B cell (primary cell): ENCODE data around the gene UBE2E3. TPM values are rescaled to one million over a fixed set of nuclear protein-coding genes. Genes with fewer than 3 reads are reported as not detected.
A peak's percentile ranks its signal among the peaks of the same experiment; 100 is the strongest.

Experiments used
- ATAC-seq: fragments of 200-7000 bp; cut with Tn5 transposase; one replicate; pipeline ENCODE4 v1.10.0; 2021; ENCODE audit warnings: low read depth, mild to moderate bottlenecking, moderate number of reproducible peaks, moderate library complexity
- CTCF ChIA-PET: fragments of 350-600 bp; sonication (Branson Sonifier 250); formaldehyde crosslinking; loops from one replicate; lab custom pipeline; 2021; ENCODE audit warnings: antibody characterized with exemption, inconsistent platforms; lab: Charles Lee
- POLR2A ChIA-PET: fragments of 350-600 bp; sonication (Branson Sonifier 250); formaldehyde crosslinking; loops from one replicate; lab custom pipeline; 2021; ENCODE audit warnings: antibody characterized with exemption; lab: Charles Lee
- DNase-seq: peaks from one replicate; pipeline ENCODE4 v3.0.0; 2013
- H2AFZ ChIP-seq: 2 replicates; pipeline ENCODE4 v1.6.1; 2012; ENCODE audit warnings: mild to moderate bottlenecking, low read depth, low read length; ENCODE audit not compliant: insufficient read depth, poor library complexity, severe bottlenecking
- H3K27ac ChIP-seq, 2 donors: 1 replicate in 1 of 2; 2 replicates in 1 of 2; pipeline ENCODE4 v1.5.1; 2012 to 2013; ENCODE audit warnings: low read length in 2 of 2, mild to moderate bottlenecking in 2 of 2, moderate library complexity in 1 of 2
- H3K27me3 ChIP-seq, 4 experiments: fragments of 200-600 bp in 1 of 4; sonication (generic) in 1 of 4; replicated peaks in 1 of 4; 1 replicate in 2 of 4; 2 replicates in 2 of 4; pipeline versions ENCODE4 v1.6.1 to v1.7.0; 2013 to 2016; ENCODE audit warnings: low read length in 3 of 4, mild to moderate bottlenecking in 2 of 4, mixed read lengths in 1 of 4, moderate library complexity in 1 of 4; ENCODE audit not compliant: insufficient read depth in 4 of 4, control insufficient read depth in 3 of 4; ENCODE audit errors: control extremely low read depth in 1 of 4
- H3K36me3 ChIP-seq, 2 experiments: replicated peaks in 1 of 2; 1 replicate in 1 of 2; 2 replicates in 1 of 2; pipeline versions ENCODE4 v1.6.1 to v1.7.1; 2013; ENCODE audit warnings: low read length in 1 of 2; ENCODE audit not compliant: insufficient read depth in 2 of 2, control insufficient read depth in 1 of 2; ENCODE audit errors: control extremely low read depth in 1 of 2, extremely low read depth in 1 of 2
- H3K4me1 ChIP-seq, 2 donors: fragments of 200-600 bp in 1 of 2; sonication (generic) in 1 of 2; 1 replicate in 1 of 2; 2 replicates in 1 of 2; pipeline versions ENCODE4 v1.5.1 to v1.6.1; 2013 to 2017; ENCODE audit warnings: low read length in 2 of 2; ENCODE audit not compliant: control insufficient read depth in 2 of 2, insufficient read depth in 2 of 2
- H3K4me2 ChIP-seq: replicated peaks from 2 replicates; pipeline ENCODE3; 2012; ENCODE audit warnings: mild to moderate bottlenecking, low read depth, low read length; ENCODE audit not compliant: poor library complexity, severe bottlenecking
- H3K4me3 ChIP-seq, 5 experiments: fragments of 200-600 bp in 1 of 5; sonication (generic) in 1 of 5; 1 replicate in 3 of 5; 2 replicates in 2 of 5; pipeline versions ENCODE4 v1.5.1 to v1.7.0; 2011 to 2016; ENCODE audit warnings: low read length in 4 of 5, mild to moderate bottlenecking in 4 of 5, low read depth in 2 of 5, control low read depth in 1 of 5, moderate library complexity in 1 of 5; ENCODE audit not compliant: insufficient read depth in 1 of 5; ENCODE audit errors: control extremely low read depth in 1 of 5, extremely low read depth in 1 of 5
- H3K79me2 ChIP-seq: fragments of 200-600 bp; sonication (generic); one replicate; pipeline ENCODE4 v1.6.0; 2016; ENCODE audit warnings: low read length; ENCODE audit not compliant: control insufficient read depth, insufficient read depth
- H3K9ac ChIP-seq: fragments of 200-600 bp; sonication (generic); 2 replicates; pipeline ENCODE4 v1.6.1; 2017; ENCODE audit warnings: mild to moderate bottlenecking, low read length, moderate library complexity
- H3K9me3 ChIP-seq, 3 donors: one replicate each; pipeline versions ENCODE4 v1.6.1 to v1.7.1; 2013; ENCODE audit warnings: low read length in 2 of 3; ENCODE audit not compliant: control insufficient read depth in 2 of 3, insufficient read depth in 1 of 3; ENCODE audit errors: control extremely low read depth in 1 of 3
- H4K20me1 ChIP-seq: 2 replicates; pipeline ENCODE4 v1.6.0; 2012; ENCODE audit warnings: mild to moderate bottlenecking, low read length; ENCODE audit not compliant: insufficient read depth, control insufficient read depth, poor library complexity, severe bottlenecking
- H3K27ac Mint-ChIP-seq: one replicate; pipeline ENCODE4 v1.8.0; 2021; ENCODE audit warnings: mixed read lengths
- H3K27me3 Mint-ChIP-seq: one replicate; pipeline ENCODE4 v1.8.0; 2021; ENCODE audit warnings: mixed read lengths
- H3K4me1 Mint-ChIP-seq: one replicate; pipeline ENCODE4 v1.8.0; 2021; ENCODE audit warnings: mixed read lengths
- H3K4me3 Mint-ChIP-seq: one replicate; pipeline ENCODE4 v1.8.0; 2021; ENCODE audit warnings: mixed read lengths
- H3K9me3 Mint-ChIP-seq: one replicate; pipeline ENCODE4 v1.8.0; 2022; ENCODE audit warnings: mixed read lengths; ENCODE audit not compliant: insufficient read depth
- CTCF ChIP-seq: fragments of 200-600 bp; IDR thresholded peaks from one replicate; pipeline ENCODE4 v1.8.0; 2022; ENCODE audit warnings: antibody characterized with exemption, mild to moderate bottlenecking
- EZH2 ChIP-seq: IDR thresholded peaks from 2 replicates; pipeline ENCODE4 v1.6.1; 2012; ENCODE audit warnings: borderline replicate concordance, low read depth, mild to moderate bottlenecking, moderate library complexity, low read length; ENCODE audit not compliant: insufficient read depth, poor library complexity, severe bottlenecking
- WGBS: methylation state at CpG from one replicate; pipeline ENCODE4 v1.1.5; 2013; ENCODE audit warnings: missing lambda C conversion rate; ENCODE audit not compliant: insufficient coverage; 5-methylcytosine and 5-hydroxymethylcytosine counted together
- intact Hi-C: fragments of 100-400 bp; cut with micrococcal nuclease; formaldehyde crosslinking; loops from one replicate; pipeline ENCODE4 v1.10.0; 2022
- polyA plus RNA-seq: library from polyadenylated mRNA; depleted of rRNA; stranded (reverse); fragments of >200 nt; gene quantifications from 2 replicates; pipeline ENCODE4 v1.2.3, GENCODE V29; 2012
- total RNA-seq, 2 donors: library from RNA; stranded (reverse); fragments of 120-200 nt in 1 of 2; gene quantifications; 1 replicate in 1 of 2; 2 replicates in 1 of 2; pipeline versions ENCODE4 v1.2.3 to v1.2.4, GENCODE V29; 2013 to 2022

Gene UBE2E3
- total and polyA plus RNA-seq, 2 donors (not counting 1 experiment from before 2014, with no cell fraction given): 26.7 to 31.6 TPM

- H3K9me3 Mint-ChIP-seq: peaks cover 3% of the 10 kb centered on the region
- POLR2A ChIA-PET: no interaction called here
Observed at GRCh38 chr2:180938451-180938850, 42.0 kb upstream of the UBE2E3 start.

GRCh38 chr2:180943275-180943674 lies 37.1 kb upstream of the UBE2E3 start:
- CTCF ChIA-PET: no interaction called here
- Histone ChIP-seq H2AFZ (no peak overlapping the region), H3K4me2 (no peak overlapping the region), H3K79me2 (no peaks in the 10 kb centered on the region), H3K4me1 (no peaks in the 10 kb centered on the region), H3K36me3 (no peaks in the 10 kb centered on the region), H3K4me3 (no peak overlapping the region), H4K20me1 (no peaks in the 10 kb centered on the region), H3K9ac (no peak overlapping the region), H3K9me3 (no peaks in the 10 kb centered on the region), H3K27me3 (peaks cover 0 to 3% (median 0%) of the 10 kb centered on the region in 4 experiments), H3K27ac (no peak overlapping the region)
- intact Hi-C loops: no loop called here
- Mint-ChIP-seq H3K4me3 (no peak overlapping the region), H3K27ac (no peak overlapping the region), H3K9me3 (no peaks in the 10 kb centered on the region), H3K27me3 (peaks cover 13% of the 10 kb centered on the region), H3K4me1 (peaks cover 3% of the 10 kb centered on the region)
- no peak for TF ChIP-seq CTCF
- no peak for TF ChIP-seq EZH2
- no peak for DNase-seq
- POLR2A ChIA-PET: no interaction called here
- WGBS: no CpG with 5 or more reads among the region's 1 CpG
- ATAC-seq: no peak

More at GRCh38 chr2:180938451-180938850, 42.0 kb upstream of the UBE2E3 start:
- Histone ChIP-seq H3K27me3 (no peaks in the 10 kb centered on the region), H4K20me1 (no peaks in the 10 kb centered on the region), H3K36me3 (no peaks in the 10 kb centered on the region), H3K79me2 (no peaks in the 10 kb centered on the region), H2AFZ (peak overlapping the region; percentile 20), H3K4me1 (no peaks in the 10 kb centered on the region), H3K9me3 (no peaks in the 10 kb centered on the region), H3K27ac (no peak overlapping the region), H3K9ac (no peak overlapping the region), H3K4me3 (no peak overlapping the region), H3K4me2 (no peak overlapping the region)
- intact Hi-C loops: no loop called here
- H3K4me3 Mint-ChIP-seq: no peak overlapping the region
- CTCF ChIA-PET: interaction anchor here (0.7 kb wide), 1 partner anchor 23 kb away, joined by 3 read pairs; no protein-coding TSS in a partner anchor
- no peak for TF ChIP-seq CTCF
- no peak for TF ChIP-seq EZH2
- ATAC-seq: no peak
- no peak overlapping the region for H3K27ac Mint-ChIP-seq
- peaks cover 3% of the 10 kb centered on the region for H3K27me3 Mint-ChIP-seq
- peaks cover 11% of the 10 kb centered on the region for H3K4me1 Mint-ChIP-seq
- DNase-seq: no peak
